HG03196 (cell line): ENCODE data around the gene MSL3B.

ENCODE experiments used
- ATAC-seq: cut with Tn5 transposase; IDR thresholded peaks from one replicate; pipeline ENCODE4 v1.9.1; 2021; ENCODE audit not compliant: unreplicated experiment

The MSL3B gene

DNA sequence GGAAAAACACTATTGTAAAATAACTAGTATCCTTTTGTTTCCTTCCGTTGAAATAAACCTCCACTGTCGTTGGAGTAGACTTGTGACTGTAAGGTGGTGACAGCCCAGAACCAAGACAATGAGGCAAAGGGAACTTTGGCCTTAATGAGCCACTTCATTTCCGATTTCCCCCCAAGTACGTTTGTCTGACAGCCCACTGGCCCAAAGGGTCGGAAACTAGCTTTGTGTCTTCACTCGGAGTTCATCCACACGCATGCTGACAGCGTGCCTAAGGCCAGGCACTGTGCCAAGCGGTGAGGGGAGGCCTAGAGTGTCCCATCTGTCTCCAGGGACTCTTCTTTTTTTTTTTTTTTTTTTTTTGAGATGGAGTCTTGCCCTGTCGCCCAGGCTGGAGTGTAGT lies 34.8 kb downstream of the MSL3B start:
- ATAC-seq = no peak

- no peak for ATAC-seq
These were observed 35.3 kb downstream of the MSL3B start for GRCh38 chr2:233832869-233833311.

GRCh38 chr2:233832414-233832813 lies 35.8 kb downstream of the MSL3B start:
- ATAC-seq = no peak

DNA sequence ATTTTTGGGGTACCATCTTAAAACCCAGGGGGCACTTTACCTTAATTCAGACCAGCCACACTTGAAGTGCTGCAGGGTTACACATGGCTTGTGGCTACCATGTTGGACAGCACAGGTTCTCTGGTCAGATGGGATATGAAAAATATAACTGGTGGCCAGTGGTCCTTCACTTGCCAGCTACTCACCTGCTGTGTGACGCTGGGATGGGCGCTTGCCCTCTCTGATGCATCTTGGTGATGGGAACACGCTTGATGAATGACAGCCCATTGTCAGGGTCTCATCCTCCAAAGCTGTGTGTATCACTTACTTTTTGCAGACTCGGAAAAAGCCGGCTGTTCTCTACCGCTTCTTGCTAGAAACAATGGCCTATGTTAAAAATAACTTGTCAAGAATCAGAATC lies 36.3 kb downstream of the MSL3B start:
- ATAC-seq = no peak

DNA sequence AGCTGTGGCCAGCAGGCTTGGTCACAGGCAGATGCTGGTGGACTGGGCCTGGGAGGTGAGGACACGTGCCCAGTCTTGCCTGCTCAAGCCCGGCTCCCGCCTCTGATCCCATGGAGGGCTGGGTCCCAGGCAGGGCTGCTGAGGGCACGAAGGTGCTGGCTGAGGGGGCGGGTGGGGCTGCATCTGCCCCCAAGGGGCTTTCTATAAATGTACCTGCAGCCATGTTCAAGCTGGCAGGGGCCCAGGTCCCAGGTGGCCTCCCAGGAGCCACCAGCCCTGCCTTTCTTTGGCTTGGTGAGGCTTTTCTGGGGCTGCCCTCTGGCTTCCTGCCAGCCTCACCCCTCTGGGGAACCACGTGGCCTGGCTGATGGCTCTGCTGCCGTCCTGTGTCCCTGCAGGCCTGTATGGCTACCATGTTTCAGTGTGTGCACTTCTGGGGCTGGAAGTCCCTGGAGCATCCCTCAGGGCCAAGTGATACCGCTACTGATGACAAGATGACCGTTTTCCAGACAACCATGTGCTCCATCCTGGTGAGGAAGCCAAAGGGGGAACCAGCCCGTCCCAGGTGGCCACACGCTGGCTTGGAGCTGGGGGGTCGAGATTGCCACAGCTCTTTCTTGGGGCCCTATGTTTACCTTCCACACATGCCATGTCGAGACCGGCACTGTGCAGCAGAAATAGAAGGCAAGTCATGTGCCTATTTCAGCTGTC lies 37.0 kb downstream of the MSL3B start:
- ATAC-seq = no peak

DNA sequence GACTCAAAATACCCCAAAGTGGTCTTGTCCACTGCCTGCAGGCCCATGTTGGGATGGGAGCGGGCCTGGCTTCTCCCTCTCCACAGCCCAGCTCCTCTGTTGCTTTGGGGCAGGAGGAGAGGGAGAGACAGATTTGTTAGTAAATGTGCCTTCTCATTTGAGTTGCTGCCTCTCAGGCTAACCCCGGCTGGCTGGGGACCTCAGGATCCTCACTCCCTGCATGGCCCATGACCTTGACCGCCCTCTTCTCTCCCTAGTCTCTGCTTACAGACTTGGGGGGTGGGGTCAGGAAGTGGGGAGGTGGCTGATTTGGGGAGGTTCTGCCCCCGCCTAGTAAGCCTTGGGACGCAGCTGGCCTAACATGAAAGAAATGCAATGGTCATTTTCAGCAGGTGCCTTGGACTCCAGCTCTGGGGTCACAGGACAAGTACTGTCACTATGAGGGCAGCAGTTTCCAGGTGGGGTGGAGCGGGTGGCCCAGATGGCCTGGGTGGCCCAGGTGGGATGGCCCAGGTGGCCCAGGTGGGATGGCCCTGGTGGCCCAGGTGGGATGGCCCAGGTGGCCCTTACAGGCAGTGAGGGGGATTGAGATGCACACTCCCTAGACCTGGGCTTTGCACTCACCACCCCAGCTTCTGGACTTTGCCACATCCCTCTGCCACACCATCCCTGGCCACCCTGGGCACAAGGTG lies 37.9 kb downstream of the MSL3B start:
- no peak for ATAC-seq

DNA sequence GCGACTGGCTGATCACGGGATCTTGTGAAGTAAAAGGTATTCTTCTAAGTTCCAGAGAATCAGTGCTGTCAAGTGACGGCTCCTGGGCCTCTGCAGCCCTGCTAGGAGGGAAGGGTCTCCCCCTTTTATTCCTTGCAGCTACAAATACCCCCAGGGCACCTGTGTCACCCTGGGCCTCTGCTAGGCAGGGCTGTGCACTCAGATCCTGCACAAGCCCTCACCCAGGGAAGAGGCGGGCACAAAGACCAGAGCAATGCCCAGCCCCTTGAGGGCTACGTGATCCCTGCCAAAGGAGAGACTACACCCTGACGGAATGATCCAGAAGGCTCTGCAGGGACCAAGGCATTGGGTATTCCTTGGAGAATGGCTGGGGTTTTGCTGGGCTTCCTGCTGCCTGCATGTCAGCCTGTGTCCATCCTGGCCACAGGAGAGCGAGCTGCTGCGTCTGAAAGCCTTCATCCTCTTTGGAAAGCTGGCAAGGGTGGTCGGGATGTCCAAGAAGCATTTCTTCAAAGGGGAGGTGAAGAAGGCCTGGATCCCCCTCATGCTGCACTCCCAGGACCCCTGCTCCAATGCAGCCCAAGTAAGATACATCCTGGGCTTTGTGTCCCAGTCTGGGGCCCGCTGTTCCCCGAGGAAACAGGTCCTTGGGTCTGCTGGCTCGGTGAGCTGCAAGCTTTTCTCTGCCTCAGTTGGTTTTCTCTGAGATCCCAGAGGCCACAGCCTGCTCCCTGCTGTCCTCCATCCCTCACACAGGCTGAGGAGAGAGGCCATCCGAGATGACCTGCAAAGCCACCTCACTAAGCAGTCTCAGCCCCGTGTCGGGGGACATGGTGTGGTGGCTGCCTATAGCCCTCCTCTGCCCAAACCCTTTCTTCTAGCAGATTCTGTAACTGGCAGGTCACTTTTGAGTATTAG lies 38.7 kb downstream of the MSL3B start:
- ATAC-seq = no peak

DNA sequence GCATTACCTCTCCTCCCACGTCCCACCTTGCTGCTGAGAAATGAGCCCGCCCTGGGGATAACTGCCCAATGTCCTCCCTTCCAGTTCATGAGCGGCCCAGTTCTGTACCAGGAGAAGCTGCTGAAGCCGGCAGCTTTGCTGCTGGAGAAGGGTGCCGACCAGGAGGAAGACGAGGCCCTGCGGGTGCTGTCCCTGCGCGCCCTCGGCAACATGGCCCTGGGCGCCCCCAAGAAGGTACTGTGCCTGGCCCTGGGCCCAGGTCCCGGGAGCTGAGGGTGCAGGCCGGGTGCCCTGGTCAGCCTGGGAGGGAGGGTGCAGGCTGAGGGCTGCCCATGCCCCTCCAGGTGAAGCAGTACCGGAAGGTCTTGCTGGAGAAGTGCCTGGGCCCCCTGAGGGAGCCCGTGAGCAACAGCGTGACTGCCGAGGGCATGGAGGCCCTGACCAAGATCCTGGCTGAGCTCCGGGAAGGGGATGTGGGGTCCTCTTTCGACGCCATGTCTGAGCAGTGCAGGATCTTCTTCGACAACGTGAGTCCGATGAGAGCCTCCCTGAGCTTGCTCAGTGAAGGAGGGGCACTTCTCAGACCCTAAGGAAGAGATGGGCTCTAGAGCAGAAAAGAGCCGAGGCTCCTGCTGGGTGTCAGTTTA lies 39.5 kb downstream of the MSL3B start:
- no peak for ATAC-seq

DNA sequence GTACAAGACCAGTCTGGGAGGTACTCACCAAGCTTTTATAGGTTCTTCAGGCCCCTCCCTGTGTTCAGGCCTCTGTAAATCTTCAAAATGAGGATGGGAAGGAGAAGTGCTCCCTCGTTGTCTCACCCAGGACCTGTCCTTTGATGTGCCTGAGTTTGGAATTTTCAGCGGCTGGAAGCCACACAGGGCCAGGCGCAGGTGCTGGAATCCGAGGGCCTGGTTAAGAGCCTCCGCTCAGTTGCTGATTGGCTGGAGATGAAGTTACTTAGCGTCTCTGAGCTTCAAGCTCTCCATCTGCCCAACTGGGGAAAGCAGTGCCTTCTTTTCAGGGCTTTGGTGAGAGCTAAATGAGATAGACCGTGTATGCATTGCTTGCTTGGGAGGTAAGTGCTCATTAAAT lies 43.8 kb downstream of the MSL3B start:
- no peak for ATAC-seq

- ATAC-seq = no peak
These were observed 44.5 kb downstream of the MSL3B start for GRCh38 chr2:233823731-233824121.

- no peak for ATAC-seq
These were observed 45.1 kb downstream of the MSL3B start for GRCh38 chr2:233822781-233823730.

- ATAC-seq = no peak
These were observed 46.0 kb downstream of the MSL3B start for GRCh38 chr2:233822101-233822771.

- ATAC-seq = no peak
These were observed 46.5 kb downstream of the MSL3B start for GRCh38 chr2:233821709-233822100.

DNA sequence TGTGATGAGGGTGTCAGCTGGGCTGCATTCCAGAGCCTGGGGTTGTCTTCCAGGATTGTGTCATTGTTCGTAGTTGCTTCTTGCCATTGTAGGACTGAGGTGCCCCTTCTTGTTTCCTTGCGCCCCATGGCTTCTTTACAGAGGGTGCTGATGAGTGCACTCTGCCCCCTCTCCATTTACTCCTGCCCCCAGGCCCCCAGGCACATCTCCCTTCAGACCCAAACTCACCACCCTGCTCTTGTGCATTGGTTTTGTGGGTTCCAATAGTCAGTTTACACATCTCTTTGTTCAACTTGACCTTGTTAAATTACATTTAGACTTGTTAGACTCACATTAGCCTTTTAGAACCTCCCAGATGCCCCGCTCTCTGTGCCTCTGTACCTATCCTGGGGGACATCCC lies 47.0 kb downstream of the MSL3B start:
- ATAC-seq = no peak

- no peak for ATAC-seq
These were observed 47.4 kb downstream of the MSL3B start for GRCh38 chr2:233820774-233821105.

DNA sequence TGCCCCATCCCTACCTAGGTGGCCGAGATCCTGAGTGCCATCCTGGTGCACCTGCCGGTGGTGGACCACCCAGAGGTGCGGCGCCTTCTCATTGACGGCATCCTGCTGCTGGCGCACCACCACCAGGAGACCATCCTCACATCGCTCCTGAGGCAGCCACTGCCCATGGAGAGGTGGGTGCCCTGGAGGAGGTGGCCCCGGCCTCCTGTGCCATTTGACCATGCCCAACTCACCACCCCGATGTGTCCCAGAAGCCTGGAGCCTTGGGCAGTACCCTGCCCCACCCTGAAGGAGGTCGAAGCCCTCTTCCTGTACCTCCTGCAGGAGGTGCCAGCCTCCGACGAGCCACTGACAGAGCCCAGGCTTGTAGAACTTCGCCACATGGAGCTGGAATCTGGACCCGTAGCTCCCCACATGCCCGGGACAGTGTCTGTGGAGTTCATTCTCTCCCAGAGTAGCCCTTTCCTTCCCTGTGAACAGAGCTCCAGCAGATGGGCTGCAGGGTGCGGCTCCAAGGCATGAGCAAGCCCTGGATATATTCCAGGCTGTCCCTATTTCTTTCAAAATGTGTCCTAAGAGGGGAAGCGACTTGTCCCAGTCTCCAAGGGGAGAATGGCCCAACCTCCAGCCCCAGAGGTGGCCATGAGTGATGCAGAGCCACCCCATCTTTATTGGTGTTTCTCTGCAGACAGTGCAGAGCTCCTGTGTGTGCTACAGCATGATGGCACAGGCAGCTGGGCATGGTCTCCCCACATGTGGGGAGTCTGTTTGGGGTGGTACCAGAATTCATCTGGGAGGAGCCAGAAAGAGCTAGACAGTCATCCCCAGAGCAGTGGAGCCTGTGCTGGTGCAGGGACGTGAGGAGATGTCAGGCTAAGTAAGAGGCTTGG lies 48.1 kb downstream of the MSL3B start:
- no peak for ATAC-seq

DNA sequence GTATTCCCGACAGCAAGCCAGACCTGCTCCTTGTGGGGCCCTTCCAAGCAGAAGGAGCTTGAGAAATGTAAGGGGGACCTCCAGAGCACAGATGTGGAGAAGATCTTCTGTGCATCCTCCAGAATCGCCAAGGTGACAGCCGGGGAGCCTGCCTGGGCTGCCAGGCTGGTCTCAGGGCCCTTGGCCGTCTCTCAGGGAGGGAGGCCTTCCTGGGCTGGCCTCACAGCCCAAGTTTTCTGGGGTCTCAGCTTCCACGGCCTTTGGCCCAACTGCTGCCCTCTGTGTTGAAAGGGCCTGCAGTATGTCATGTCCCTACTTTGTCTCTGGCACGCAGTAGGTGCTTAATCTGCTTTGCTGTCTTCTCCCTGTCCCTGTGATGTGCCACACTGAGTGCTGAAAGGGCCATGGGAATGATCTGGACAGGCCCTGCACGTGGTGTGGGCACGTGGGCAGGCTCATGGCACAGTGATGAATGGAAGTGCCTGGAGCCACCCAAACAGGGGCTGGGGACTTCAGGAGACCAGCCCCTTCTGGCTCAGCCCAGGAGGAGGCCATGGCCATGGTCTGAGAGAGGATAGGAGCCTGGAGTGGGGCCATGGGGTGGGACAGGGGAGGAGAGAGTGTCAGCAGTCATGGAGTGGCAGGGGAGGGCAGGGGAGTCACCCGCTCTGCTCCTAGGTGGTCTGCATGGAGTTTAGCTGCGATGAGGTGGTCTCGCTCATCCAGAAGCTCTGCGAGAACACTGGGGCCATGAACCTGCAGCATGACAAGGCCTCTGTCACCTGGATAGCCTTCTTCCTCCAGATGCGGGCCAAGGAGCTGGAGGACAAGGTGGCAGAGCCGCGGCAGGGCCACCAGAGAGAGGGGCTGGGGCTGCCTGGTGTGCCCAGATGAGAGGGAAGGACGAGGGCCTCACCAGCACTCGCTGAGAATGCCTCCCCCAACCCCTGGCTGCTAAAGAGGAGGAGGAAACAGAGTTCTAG lies 49.3 kb downstream of the MSL3B start:
- ATAC-seq = no peak
